ENCODE data around the gene TMEM170A.
"Not testable (repeated sequence)": the region's sequence is repeated elsewhere in the genome, so short reads cannot be mapped to it uniquely, and the experiment has no call there.

The TMEM170A gene

GRCh38 chr16:75481475-75481874 lies 17.0 kb upstream of the TMEM170A start:
- DNase-seq (ENCODE audit: low spot score) = no peak

DNA sequence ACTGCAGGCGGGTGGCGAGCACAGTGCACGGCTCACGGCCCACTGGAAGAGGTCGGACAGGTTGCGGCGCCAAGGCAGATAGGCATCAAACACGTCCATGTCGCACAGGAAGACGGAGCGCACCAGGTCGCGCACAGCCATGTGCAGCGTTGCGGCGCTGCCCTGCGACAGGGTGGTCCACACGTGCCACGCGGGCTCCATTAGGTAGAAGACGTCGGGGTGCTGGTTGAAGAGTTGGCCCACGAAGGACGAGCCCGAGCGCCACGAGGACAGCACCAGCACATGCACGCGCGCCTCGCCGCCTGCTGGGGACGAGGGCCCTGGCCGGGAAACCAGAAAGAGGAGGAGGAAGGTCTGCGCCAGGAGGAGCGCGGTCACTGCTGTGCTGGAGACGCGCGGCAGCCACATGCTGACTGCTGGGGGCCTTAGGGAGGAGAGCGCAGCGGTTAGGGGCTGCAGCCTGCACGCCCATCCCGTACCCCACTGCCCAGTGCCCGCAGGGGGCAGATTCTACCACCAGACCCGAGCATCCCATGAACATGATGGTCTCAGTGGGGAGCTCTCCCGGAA lies 15.0 kb upstream of the TMEM170A start:
- DNase-seq (ENCODE audit: low spot score) = no peak

- DNase-seq (ENCODE audit: low spot score) = no peak
Observed at GRCh38 chr16:75478480-75479345, 14.2 kb upstream of the TMEM170A start.

- DNase-seq (ENCODE audit: low spot score) = no peak
Observed at GRCh38 chr16:75477680-75478473, 13.4 kb upstream of the TMEM170A start.

DNA sequence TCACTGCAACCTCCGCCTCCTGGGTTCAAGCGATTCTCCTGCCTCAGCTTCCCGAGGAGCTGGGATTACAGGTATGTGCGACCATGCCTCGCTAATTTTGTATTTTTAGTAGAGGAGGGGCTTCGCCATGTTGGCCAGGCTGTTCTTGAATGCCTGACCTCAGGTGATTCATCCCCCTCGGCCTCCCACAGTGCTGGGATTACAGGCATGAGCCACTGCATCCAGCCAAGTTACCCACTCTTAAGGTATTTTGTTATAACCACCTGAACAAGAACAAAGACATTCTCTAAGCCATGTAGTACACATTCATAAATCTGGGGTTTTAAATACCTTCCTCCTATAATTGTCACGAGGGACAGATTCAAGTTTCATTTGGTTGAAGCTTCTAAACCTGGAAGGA lies 12.3 kb upstream of the TMEM170A start:
- DNase-seq (ENCODE audit: low spot score) = no peak

GRCh38 chr16:75475420-75475847 lies 10.9 kb upstream of the TMEM170A start:
- DNase-seq (ENCODE audit: low spot score) = no peak

- DNase-seq (ENCODE audit: low spot score) = no peak
Observed at GRCh38 chr16:75472908-75473877, 8.7 kb upstream of the TMEM170A start.

- peak; percentile 80 for DNase-seq (ENCODE audit: low spot score)
Observed at GRCh38 chr16:75471723-75472633, 7.5 kb upstream of the TMEM170A start.

GRCh38 chr16:75466760-75467159 lies 2.3 kb upstream of the TMEM170A start:
- no peak for DNase-seq (ENCODE audit: low spot score)

- DNase-seq (ENCODE audit: low spot score) = peak; percentile 78
Observed at GRCh38 chr16:75463389-75464121, 934 bp downstream of the TMEM170A start.

DNA sequence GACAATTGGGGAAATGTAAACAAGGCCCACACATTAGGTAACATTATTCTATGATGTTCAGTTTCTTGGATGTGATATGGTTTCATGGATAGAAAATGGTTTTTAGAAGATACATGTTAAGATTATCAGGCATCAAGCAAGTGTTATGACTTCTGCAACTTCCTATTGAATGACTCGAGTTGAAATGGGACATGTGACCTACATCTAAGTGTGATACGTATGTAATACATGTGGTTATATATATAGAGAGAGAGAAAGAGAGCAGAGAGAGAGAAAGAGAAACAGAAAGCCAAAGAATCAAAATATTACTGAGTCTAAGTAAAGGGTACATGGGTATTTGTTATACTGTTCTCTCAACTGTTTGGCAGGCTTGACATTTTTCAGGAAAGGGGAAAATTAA lies 1.7 kb downstream of the TMEM170A start:
- no peak for DNase-seq (ENCODE audit: low spot score)

GRCh38 chr16:75461575-75461974 lies 2.9 kb downstream of the TMEM170A start:
- no peak for DNase-seq (ENCODE audit: low spot score)

DNA sequence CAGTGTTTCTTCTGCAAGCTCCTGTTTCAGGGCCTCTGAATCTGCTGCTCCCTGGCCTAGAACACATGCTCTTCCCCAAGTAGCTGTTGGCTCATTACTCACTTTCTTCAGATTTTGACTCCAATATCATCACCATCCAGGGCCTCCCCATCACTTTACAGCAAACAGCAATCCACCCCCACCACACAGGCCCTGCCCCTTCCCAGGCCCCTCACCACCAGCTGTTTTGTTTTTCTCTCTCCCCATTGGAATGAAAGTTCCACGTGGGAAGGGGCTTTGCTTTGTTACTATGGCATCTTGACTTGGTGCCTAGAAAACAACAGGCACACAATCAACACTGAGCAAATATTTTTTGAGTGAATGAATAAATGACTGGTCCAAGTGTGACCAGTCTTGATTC lies 4.0 kb downstream of the TMEM170A start:
- no peak for DNase-seq (ENCODE audit: low spot score)

DNA sequence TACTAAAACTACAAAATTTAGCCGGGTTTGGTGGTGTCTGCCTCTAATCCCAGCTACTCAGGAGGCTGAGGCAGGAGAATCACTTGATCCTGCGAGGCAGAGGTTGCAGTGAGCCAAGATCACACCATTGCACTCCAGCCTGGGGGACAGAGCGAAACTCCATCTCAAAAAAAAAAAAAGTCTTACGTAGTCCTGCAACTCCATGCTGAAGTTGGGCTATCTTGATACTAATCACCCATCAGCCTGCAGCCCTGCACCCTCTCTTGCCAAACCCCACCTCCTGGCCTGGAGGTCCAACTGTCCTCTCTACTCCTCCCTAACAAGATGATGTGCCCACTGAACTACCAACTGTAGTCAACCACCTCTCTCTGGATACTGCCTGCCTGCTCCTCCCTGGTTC lies 4.8 kb downstream of the TMEM170A start:
- DNase-seq (ENCODE audit: low spot score) = no peak

DNA sequence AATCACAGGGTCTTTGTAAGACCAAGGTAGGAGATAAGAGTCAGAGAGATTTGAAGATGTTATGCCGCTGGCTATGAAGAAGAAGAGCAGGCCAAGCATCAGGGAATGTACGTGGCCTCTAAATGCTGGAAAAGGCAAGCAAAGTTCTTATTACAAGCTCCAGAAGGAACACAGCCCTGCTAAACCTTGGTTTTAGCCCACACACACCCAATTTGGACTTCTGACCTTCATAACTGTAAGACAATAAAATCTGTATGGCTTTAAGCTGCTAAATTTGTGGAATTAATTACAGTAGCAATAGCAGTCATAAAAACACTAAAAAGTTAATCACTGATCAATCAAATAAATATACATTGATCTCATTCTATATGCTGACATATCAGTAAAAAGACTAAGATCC lies 6.0 kb downstream of the TMEM170A start:
- DNase-seq (ENCODE audit: low spot score) = no peak

GRCh38 chr16:75458029-75458428 lies 6.5 kb downstream of the TMEM170A start:
- no peak for DNase-seq (ENCODE audit: low spot score)

GRCh38 chr16:75457485-75458021 lies 6.9 kb downstream of the TMEM170A start:
- DNase-seq (ENCODE audit: low spot score) = no peak

GRCh38 chr16:75456971-75457370 lies 7.5 kb downstream of the TMEM170A start:
- DNase-seq (ENCODE audit: low spot score) = no peak

DNA sequence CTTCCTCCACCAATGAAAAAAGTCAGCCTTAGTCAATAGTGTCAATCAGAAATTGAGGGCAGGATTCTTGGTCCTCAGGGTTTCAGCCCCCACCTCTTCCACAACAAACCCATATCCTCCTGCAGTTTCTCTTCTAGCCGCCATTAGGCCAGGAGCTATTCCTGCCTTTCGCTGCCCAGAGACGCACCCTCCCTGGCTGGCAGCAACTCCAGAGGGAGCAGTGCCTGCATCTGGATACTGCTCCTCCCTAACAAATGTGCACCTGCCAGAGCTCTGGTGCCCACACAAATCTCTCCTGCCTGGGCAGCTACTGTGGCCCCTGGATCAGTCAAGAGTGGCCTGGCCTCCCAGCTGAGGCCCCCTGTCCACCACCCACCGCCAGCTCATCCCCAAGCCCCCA lies 8.0 kb downstream of the TMEM170A start:
- DNase-seq (ENCODE audit: low spot score) = not testable (repeated sequence)

DNA sequence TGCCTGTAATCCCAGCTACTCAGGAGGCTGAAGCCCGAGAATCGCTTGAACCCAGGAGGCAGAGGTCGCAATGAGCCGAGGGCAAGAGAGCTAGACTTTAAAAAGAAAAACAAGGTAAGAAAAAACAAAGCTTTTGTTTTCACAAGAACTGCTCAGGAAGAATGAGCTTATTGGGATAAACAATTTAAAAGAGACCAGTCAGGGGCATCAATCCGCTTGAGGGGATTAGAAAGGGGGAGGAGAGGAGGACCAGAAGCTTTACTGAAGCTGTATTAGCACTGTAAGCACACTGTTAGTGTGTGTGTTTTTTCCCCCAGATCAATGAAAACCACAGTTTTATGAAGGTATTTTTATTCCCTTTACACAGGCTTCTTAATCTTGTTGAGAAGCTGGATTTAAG lies 8.8 kb downstream of the TMEM170A start:
- peak; percentile 54 for DNase-seq (ENCODE audit: low spot score)
